Measurements from ENCODE around the gene PGLYRP2. TPM values are rescaled to one million over a fixed set of nuclear protein-coding genes. Genes with fewer than 3 reads are reported as not detected.

The PGLYRP2 gene
- total and polyA plus RNA-seq, 12 donors, result not detected

GRCh38 chr19:15469513-15470297, 9.6 kb downstream of the PGLYRP2 start:
- H3K36me3 ChIP-seq (replicated peaks in 1 of 2), result no peaks in the 10 kb centered on the region
- TF ChIP-seq CTCF (IDR thresholded peaks at IDR 0.05), result no peak
- no peak for TF ChIP-seq POLR2A (IDR thresholded peaks at IDR 0.05)
- DNase-seq, result no peak
- H3K27ac ChIP-seq, result no peak overlapping the region
- WGBS, 4 donors, result 4 to 6% (median 5%) methylated on average over 10 to 65 of the region's 65 CpGs
- H3K27me3 ChIP-seq, result peaks cover 24% of the 10 kb centered on the region
- peaks cover 0 to 11% of the 10 kb centered on the region in 2 donors for H3K4me1 ChIP-seq (replicated peaks in 1 of 2)
- intact Hi-C loops (cut with DNase I), result loop anchor here in 1 of 2 donors (10.0 kb wide), 1 partner anchor 75 kb away; no protein-coding TSS in a partner anchor
- peak overlapping the region in 1 of 4 donors; percentile 26 for H3K4me3 ChIP-seq
- H3K9me3 ChIP-seq (replicated peaks in 1 of 3), result no peaks in the 10 kb centered on the region

- Histone ChIP-seq H3K4me1 (replicated peaks in 1 of 2) (peaks cover 0 to 11% of the 10 kb centered on the region in 2 donors), H3K9me3 (replicated peaks in 1 of 3) (no peaks in the 10 kb centered on the region), H3K36me3 (replicated peaks in 1 of 2) (no peaks in the 10 kb centered on the region), H3K27me3 (peaks cover 26% of the 10 kb centered on the region), H3K27ac (no peak overlapping the region), H3K4me3 (no peak overlapping the region)
- DNase-seq, result no peak
- intact Hi-C loops (cut with DNase I), result no loop called here
- WGBS, 4 donors, result 53 to 70% (median 59%) methylated on average over 11 to 12 of the region's 12 CpGs
- TF ChIP-seq POLR2A (IDR thresholded peaks at IDR 0.05) (no peak), CTCF (IDR thresholded peaks at IDR 0.05) (no peak)
Measured at GRCh38 chr19:15468675-15469512, 10.4 kb downstream of the PGLYRP2 start.

- H3K9me3 ChIP-seq (replicated peaks in 1 of 3), result no peaks in the 10 kb centered on the region
- 71 to 76% (median 74%) methylated on average over 6 of the region's 6 CpGs for WGBS, 4 donors
- TF ChIP-seq POLR2A (IDR thresholded peaks at IDR 0.05), result no peak
- peaks cover 0 to 11% of the 10 kb centered on the region in 2 donors for H3K4me1 ChIP-seq (replicated peaks in 1 of 2)
- H3K36me3 ChIP-seq (replicated peaks in 1 of 2), result no peaks in the 10 kb centered on the region
- peaks cover 30% of the 10 kb centered on the region for H3K27me3 ChIP-seq
- no peak overlapping the region for H3K4me3 ChIP-seq
- H3K27ac ChIP-seq, result no peak overlapping the region
- intact Hi-C loops (cut with DNase I), result no loop called here
- no peak for DNase-seq
Measured at GRCh38 chr19:15467734-15468214, 11.5 kb downstream of the PGLYRP2 start.

- Histone ChIP-seq H3K36me3 (replicated peaks in 1 of 2) (no peaks in the 10 kb centered on the region), H3K27me3 (peaks cover 30% of the 10 kb centered on the region), H3K27ac (no peak overlapping the region), H3K4me3 (no peak overlapping the region), H3K4me1 (replicated peaks in 1 of 2) (peaks cover 0 to 11% of the 10 kb centered on the region in 2 donors), H3K9me3 (replicated peaks in 1 of 3) (no peaks in the 10 kb centered on the region)
- TF ChIP-seq POLR2A (IDR thresholded peaks at IDR 0.05), result no peak
- no peak for TF ChIP-seq CTCF (IDR thresholded peaks at IDR 0.05)
- no peak for DNase-seq
- intact Hi-C loops (cut with DNase I), result no loop called here
- 21 to 35% (median 31%) methylated on average over 7 to 8 of the region's 8 CpGs for WGBS, 4 donors
Measured at GRCh38 chr19:15466851-15467733, 12.2 kb downstream of the PGLYRP2 start.

All from adrenal gland (tissue), 12 donors.